ENCODE data around the gene TRIM74.

GRCh38 chr7:72925546-72926120 is 43.6 kb downstream of the TRIM74 start:
- TF ChIP-seq EZH2 (IDR thresholded peaks at IDR 0.05; ENCODE audit: borderline replicate concordance, low read length) (no peak), CTCF (conservative IDR thresholded peaks at IDR 0.05 in 1 of 2, IDR thresholded peaks at IDR 0.05 in 1 of 2; ENCODE audit: extremely low read depth in 1 of 2, insufficient read depth in 1 of 2, low read depth in 1 of 2, low read length in 2 of 2) (no peak)

Data from mammary epithelial cell (primary cell).